NT2/D1 (cell line): Measurements from ENCODE around the gene OR11L1.

Experiments
- SUZ12 ChIP-seq: IDR thresholded peaks from 2 replicates; pipeline ENCODE4 v1.6.1; 2011; ENCODE audit not compliant: insufficient read length, insufficient read depth; ENCODE audit errors: extremely low read depth
- YY1 ChIP-seq: IDR thresholded peaks from 2 replicates; pipeline ENCODE4 v1.6.1; 2011; ENCODE audit not compliant: insufficient read length, insufficient read depth
- ZNF274 ChIP-seq: IDR thresholded peaks from 2 replicates; pipeline ENCODE4 v1.6.1; 2011; ENCODE audit warnings: mild to moderate bottlenecking, low read depth, low read length

GRCh38 chr1:247857985-247858619 is 16.4 kb upstream of the OR11L1 start:
- TF ChIP-seq ZNF274: no peak
- TF ChIP-seq YY1: no peak
- TF ChIP-seq SUZ12: no peak
